Measurements from ENCODE around the gene PRSS33.

PRSS33 gene

GRCh38 chr16:2739625-2740430 lies 47.5 kb downstream of the PRSS33 start:
- no peak for DNase-seq

- DNase-seq, result no peak
Observed at GRCh38 chr16:2738615-2739014, 48.7 kb downstream of the PRSS33 start.

DNA sequence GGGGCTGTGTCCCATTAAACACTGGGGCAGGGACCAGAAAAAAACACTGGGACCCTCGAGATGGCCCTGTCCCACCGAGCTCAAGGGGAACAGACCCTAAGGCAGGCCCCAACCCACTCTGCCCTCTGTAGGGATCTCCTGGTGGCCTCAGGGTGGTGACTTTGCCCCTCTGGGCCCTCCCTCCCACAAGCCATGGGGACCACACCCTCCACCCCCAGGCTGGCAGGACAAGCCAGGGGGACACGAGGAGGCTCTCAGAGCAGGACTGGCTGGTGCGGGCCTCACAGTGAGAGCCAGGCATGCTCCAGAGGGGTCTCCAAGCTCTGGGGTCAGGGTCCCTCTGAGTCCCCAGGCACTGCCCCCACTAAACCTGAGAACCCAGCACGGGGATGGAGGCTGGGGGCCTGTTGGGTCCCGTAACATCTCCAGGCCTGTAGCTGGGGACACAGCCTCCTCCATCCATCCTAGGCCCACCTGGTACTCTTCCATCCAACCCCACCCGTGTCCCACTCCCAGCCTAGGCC lies 49.4 kb downstream of the PRSS33 start:
- DNase-seq, result no peak

DNA sequence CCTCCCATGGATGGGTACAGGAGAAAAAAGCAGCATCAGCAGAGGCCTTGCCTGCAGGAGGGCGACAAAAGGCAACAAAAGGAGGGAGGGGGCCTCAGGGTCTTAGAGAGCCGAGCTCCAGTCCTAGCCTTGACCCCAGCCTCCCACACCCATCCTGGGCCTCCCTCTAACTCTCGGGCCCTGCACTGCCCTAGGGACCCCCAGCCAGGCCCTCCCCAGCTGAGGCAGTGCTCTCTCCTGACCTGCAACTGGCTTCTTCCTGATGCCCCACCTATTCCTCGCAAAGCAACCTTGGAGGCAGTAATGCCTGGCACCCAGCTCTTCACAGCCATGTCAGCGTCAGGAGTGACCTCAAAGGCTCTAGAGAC lies 50.1 kb downstream of the PRSS33 start:
- no peak for DNase-seq

GRCh38 chr16:2736476-2737237 lies 50.7 kb downstream of the PRSS33 start:
- no peak for DNase-seq

GRCh38 chr16:2734844-2735515 lies 52.4 kb downstream of the PRSS33 start:
- DNase-seq, result no peak

Data from activated CD4-positive, alpha-beta T cell treated with anti-CD3 and anti-CD28 coated beads, Interleukin-10, Interleukin-2, amounts not matched to agents 100 ng/mL and 50 ng/mL, durations not matched to agents 16 hours and 8 hours (primary cell).